IPS-18c (cell line): ENCODE results near the gene SMIM45.

Experiments
- H3K4me3 ChIP-seq: 2 replicates; pipeline ENCODE4 v1.7.0; 2013; ENCODE audit warnings: low read depth, mild to moderate bottlenecking, low read length, moderate library complexity; ENCODE audit not compliant: insufficient read depth
- H3K9me3 ChIP-seq: one replicate; pipeline ENCODE4 v1.6.1; 2013; ENCODE audit warnings: mild to moderate bottlenecking, low read length, moderate library complexity; ENCODE audit not compliant: control insufficient read depth, insufficient read depth

Gene SMIM45

GRCh38 chr22:41913842-41914534 is 38.0 kb upstream of the SMIM45 start:
- Histone ChIP-seq H3K9me3 (peaks cover 2% of the 10 kb centered on the region), H3K4me3 (peak overlapping the region; percentile 24)

GRCh38 chr22:41914611-41915034 is 37.3 kb upstream of the SMIM45 start:
- H3K9me3 ChIP-seq: peaks cover 2% of the 10 kb centered on the region

GRCh38 chr22:41915035-41915785 is 36.7 kb upstream of the SMIM45 start, which contains the start of gene SHISA8:
SHISA8 (minus strand) TSS chr22:41915074; CDS start chr22:41914667, 407 bp downstream.
- H3K9me3 ChIP-seq: peaks cover 2% of the 10 kb centered on the region
- H3K4me3 ChIP-seq: peak within 1 kb of the TSS; percentile 59

More at GRCh38 chr22:41914611-41915034, 37.3 kb upstream of the SMIM45 start:
- H3K4me3 ChIP-seq: peak overlapping the region; percentile 59; the same call in 1 of the 2 replicates

GRCh38 chr22:41915786-41916493 is 36.0 kb upstream of the SMIM45 start:
- peak overlapping the region; percentile 59 for H3K4me3 ChIP-seq
- peaks cover 2% of the 10 kb centered on the region for H3K9me3 ChIP-seq

- no peak overlapping the region for H3K4me3 ChIP-seq
- H3K9me3 ChIP-seq: peaks cover 2% of the 10 kb centered on the region
Observed at GRCh38 chr22:41916745-41917358, 35.1 kb upstream of the SMIM45 start.

- Histone ChIP-seq H3K4me3 (no peak overlapping the region), H3K9me3 (no peaks in the 10 kb centered on the region)
Observed at GRCh38 chr22:41917375-41917902, 34.5 kb upstream of the SMIM45 start.

GRCh38 chr22:41917903-41918791 is 33.8 kb upstream of the SMIM45 start:
- Histone ChIP-seq H3K9me3 (no peaks in the 10 kb centered on the region), H3K4me3 (no peak overlapping the region; the same call in 1 of the 2 replicates)

GRCh38 chr22:41919357-41920224 is 32.4 kb upstream of the SMIM45 start:
- Histone ChIP-seq H3K9me3 (no peaks in the 10 kb centered on the region), H3K4me3 (peak overlapping the region; percentile 57)

GRCh38 chr22:41920271-41920976 is 31.5 kb upstream of the SMIM45 start:
- peak overlapping the region; percentile 51 for H3K4me3 ChIP-seq

GRCh38 chr22:41922328-41922727 is 29.6 kb upstream of the SMIM45 start:
- H3K4me3 ChIP-seq: no peak overlapping the region
- H3K9me3 ChIP-seq: no peaks in the 10 kb centered on the region

More at GRCh38 chr22:41920271-41920976, 31.5 kb upstream of the SMIM45 start:
- H3K9me3 ChIP-seq: no peaks in the 10 kb centered on the region

- no peak overlapping the region for H3K4me3 ChIP-seq
Observed at GRCh38 chr22:41922940-41923594, 28.9 kb upstream of the SMIM45 start.

GRCh38 chr22:41923595-41924276 is 28.2 kb upstream of the SMIM45 start:
- Histone ChIP-seq H3K9me3 (no peaks in the 10 kb centered on the region), H3K4me3 (no peak overlapping the region)

More at GRCh38 chr22:41922940-41923594, 28.9 kb upstream of the SMIM45 start:
- no peaks in the 10 kb centered on the region for H3K9me3 ChIP-seq

- Histone ChIP-seq H3K9me3 (no peaks in the 10 kb centered on the region), H3K4me3 (peak overlapping the region; percentile 38; the same call in 1 of the 2 replicates)
Observed at GRCh38 chr22:41925783-41926460, 26.0 kb upstream of the SMIM45 start.
